Neural cell (in vitro differentiated cells): ENCODE data around the gene INTS7. TPM values are rescaled to one million over a fixed set of nuclear protein-coding genes. Genes with fewer than 3 reads are reported as not detected.

ENCODE experiments used
- H2AFZ ChIP-seq: fragments of 200-600, 300-800 bp; sonication (generic), shearing (Covaris generic); 2 replicates; pipeline ENCODE4 v1.6.0; 2014; ENCODE audit warnings: low read depth, mild to moderate bottlenecking, antibody characterized with exemption, low read length, moderate library complexity
- H3F3A ChIP-seq: fragments of 200-600 bp; shearing (Covaris generic); 2 replicates; pipeline ENCODE4 v1.6.1; 2016; ENCODE audit warnings: mild to moderate bottlenecking, moderate library complexity, mixed read lengths, antibody characterized with exemption, low read length; ENCODE audit not compliant: insufficient read depth, poor library complexity, severe bottlenecking
- H3K27ac ChIP-seq: fragments of 200-600, 300-800 bp; sonication (generic), shearing (Covaris generic); 2 replicates; pipeline ENCODE4 v1.5.1; 2014; ENCODE audit warnings: mild to moderate bottlenecking, low read length, moderate library complexity
- H3K27me3 ChIP-seq: fragments of 300-800, 200-600 bp; sonication (generic), shearing (Covaris generic); 2 replicates; pipeline ENCODE4 v1.6.0; 2014; ENCODE audit warnings: mild to moderate bottlenecking, low read depth, low read length, moderate library complexity; ENCODE audit not compliant: insufficient read depth
- H3K36me3 ChIP-seq: fragments of 300-800, 200-600 bp; sonication (generic), shearing (Covaris generic); 2 replicates; pipeline ENCODE4 v1.5.1; 2014; ENCODE audit warnings: mild to moderate bottlenecking, antibody characterized with exemption, low read length, moderate library complexity; ENCODE audit not compliant: insufficient read depth
- H3K4me2 ChIP-seq: fragments of 300-800, 200-600 bp; sonication (generic), shearing (Covaris generic); 2 replicates; pipeline ENCODE4 v1.6.0; 2014; ENCODE audit warnings: mild to moderate bottlenecking, low read length
- H3K4me3 ChIP-seq: fragments of 300-800, 200-600 bp; sonication (generic), shearing (Covaris generic); 2 replicates; pipeline ENCODE4 v1.5.1; 2014; ENCODE audit warnings: mild to moderate bottlenecking, low read length, moderate library complexity
- H3K79me2 ChIP-seq: fragments of 200-600 bp; shearing (Covaris generic); replicated peaks from 2 replicates; pipeline ENCODE4 v1.6.0; 2014; ENCODE audit warnings: mild to moderate bottlenecking, low read length, moderate library complexity; ENCODE audit not compliant: insufficient read depth
- H3K9ac ChIP-seq: fragments of 300-800, 200-600 bp; sonication (generic), shearing (Covaris generic); 2 replicates; pipeline ENCODE4 v1.6.1; 2016; ENCODE audit warnings: mild to moderate bottlenecking, low read length, mixed read lengths
- H3K9me2 ChIP-seq: fragments of 200-600 bp; shearing (Covaris generic); 2 replicates; pipeline ENCODE4 v1.6.1; 2016; ENCODE audit warnings: mild to moderate bottlenecking, low read length, mixed read lengths; ENCODE audit not compliant: insufficient read depth
- H3K9me3 ChIP-seq: fragments of 200-600, 300-800 bp; sonication (generic), shearing (Covaris generic); 2 replicates; pipeline ENCODE4 v1.6.1; 2016; ENCODE audit warnings: mild to moderate bottlenecking, mixed run types, low read length, moderate library complexity, mixed read lengths
- H4K20me1 ChIP-seq: fragments of 200-600 bp; shearing (Covaris generic); 2 replicates; pipeline ENCODE4 v1.6.1; 2016; ENCODE audit warnings: mild to moderate bottlenecking, mixed run types; ENCODE audit not compliant: insufficient read depth
- CTCF ChIP-seq: fragments of 450-650 bp; IDR thresholded peaks from 2 replicates; pipeline ENCODE4 v1.5.1; 2014; ENCODE audit warnings: antibody characterized with exemption, mild to moderate bottlenecking, moderate library complexity; ENCODE audit not compliant: poor library complexity, severe bottlenecking
- EP300 ChIP-seq: fragments of 450-650 bp; conservative IDR thresholded peaks from 2 replicates; pipeline ENCODE4 v1.6.1; 2014; ENCODE audit warnings: antibody characterized with exemption, mild to moderate bottlenecking, moderate library complexity; ENCODE audit not compliant: poor library complexity, severe bottlenecking
- EZH2 ChIP-seq: fragments of 200-600, 300-800 bp; shearing (Covaris generic), sonication (generic); IDR thresholded peaks from 2 replicates; pipeline ENCODE4 v1.6.1; 2014; ENCODE audit warnings: antibody characterized with exemption, low read length, borderline replicate concordance, mild to moderate bottlenecking; ENCODE audit not compliant: insufficient read depth, poor library complexity, severe bottlenecking
- MXI1 ChIP-seq: fragments of 450-650 bp; conservative IDR thresholded peaks from 2 replicates; pipeline ENCODE4 v1.6.1; 2014; ENCODE audit warnings: antibody characterized with exemption, mild to moderate bottlenecking; ENCODE audit not compliant: poor library complexity, severe bottlenecking
- POLR2AphosphoS5 ChIP-seq: IDR thresholded peaks from 2 replicates; pipeline ENCODE4 v1.6.1; 2012
- RAD21 ChIP-seq: fragments of 450-650 bp; conservative IDR thresholded peaks from 2 replicates; pipeline ENCODE4 v1.6.1; 2014; ENCODE audit warnings: antibody characterized with exemption, mild to moderate bottlenecking, moderate library complexity
- SMC3 ChIP-seq: fragments of 450-650 bp; conservative IDR thresholded peaks from 2 replicates; pipeline ENCODE4 v1.6.1; 2014; ENCODE audit warnings: antibody characterized with exemption, mild to moderate bottlenecking, moderate library complexity; ENCODE audit not compliant: poor library complexity
- TAF1 ChIP-seq: IDR thresholded peaks from 2 replicates; pipeline ENCODE4 v1.6.1; 2012; ENCODE audit warnings: low read depth
- polyA plus RNA-seq: library from polyadenylated mRNA; depleted of rRNA; stranded (reverse); fragments of >200 nt; gene quantifications from 2 replicates; pipeline ENCODE4 v1.2.3, GENCODE V29; 2014
- TF ChIP-seq, protein P1 (sequence below): IDR thresholded peaks from 2 replicates; pipeline ENCODE4 v1.6.1; 2012; ENCODE audit warnings: borderline replicate concordance

The INTS7 gene
- polyA plus RNA-seq, 1 donor from 2014 or later: 23.6 TPM

GRCh38 chr1:212045981-212046380 lies 10.6 kb upstream of the INTS7 start:
- Histone ChIP-seq H4K20me1 (no peaks in the 10 kb centered on the region), H3K9me2 (no peaks in the 10 kb centered on the region), H3K4me2 (no peak overlapping the region), H3F3A (no peaks in the 10 kb centered on the region), H3K36me3 (no peaks in the 10 kb centered on the region), H3K9me3 (no peaks in the 10 kb centered on the region), H2AFZ (no peak overlapping the region), H3K9ac (no peak overlapping the region), H3K4me3 (no peak overlapping the region), H3K79me2 (peaks cover under 1% of the 10 kb centered on the region), H3K27ac (no peak overlapping the region), H3K27me3 (no peaks in the 10 kb centered on the region)
- TF ChIP-seq SMC3 (no peak), TAF1 (no peak), POLR2AphosphoS5 (no peak), EP300 (no peak)
- TF ChIP-seq, protein P1, sequence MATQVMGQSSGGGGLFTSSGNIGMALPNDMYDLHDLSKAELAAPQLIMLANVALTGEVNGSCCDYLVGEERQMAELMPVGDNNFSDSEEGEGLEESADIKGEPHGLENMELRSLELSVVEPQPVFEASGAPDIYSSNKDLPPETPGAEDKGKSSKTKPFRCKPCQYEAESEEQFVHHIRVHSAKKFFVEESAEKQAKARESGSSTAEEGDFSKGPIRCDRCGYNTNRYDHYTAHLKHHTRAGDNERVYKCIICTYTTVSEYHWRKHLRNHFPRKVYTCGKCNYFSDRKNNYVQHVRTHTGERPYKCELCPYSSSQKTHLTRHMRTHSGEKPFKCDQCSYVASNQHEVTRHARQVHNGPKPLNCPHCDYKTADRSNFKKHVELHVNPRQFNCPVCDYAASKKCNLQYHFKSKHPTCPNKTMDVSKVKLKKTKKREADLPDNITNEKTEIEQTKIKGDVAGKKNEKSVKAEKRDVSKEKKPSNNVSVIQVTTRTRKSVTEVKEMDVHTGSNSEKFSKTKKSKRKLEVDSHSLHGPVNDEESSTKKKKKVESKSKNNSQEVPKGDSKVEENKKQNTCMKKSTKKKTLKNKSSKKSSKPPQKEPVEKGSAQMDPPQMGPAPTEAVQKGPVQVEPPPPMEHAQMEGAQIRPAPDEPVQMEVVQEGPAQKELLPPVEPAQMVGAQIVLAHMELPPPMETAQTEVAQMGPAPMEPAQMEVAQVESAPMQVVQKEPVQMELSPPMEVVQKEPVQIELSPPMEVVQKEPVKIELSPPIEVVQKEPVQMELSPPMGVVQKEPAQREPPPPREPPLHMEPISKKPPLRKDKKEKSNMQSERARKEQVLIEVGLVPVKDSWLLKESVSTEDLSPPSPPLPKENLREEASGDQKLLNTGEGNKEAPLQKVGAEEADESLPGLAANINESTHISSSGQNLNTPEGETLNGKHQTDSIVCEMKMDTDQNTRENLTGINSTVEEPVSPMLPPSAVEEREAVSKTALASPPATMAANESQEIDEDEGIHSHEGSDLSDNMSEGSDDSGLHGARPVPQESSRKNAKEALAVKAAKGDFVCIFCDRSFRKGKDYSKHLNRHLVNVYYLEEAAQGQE: no peak

DNA sequence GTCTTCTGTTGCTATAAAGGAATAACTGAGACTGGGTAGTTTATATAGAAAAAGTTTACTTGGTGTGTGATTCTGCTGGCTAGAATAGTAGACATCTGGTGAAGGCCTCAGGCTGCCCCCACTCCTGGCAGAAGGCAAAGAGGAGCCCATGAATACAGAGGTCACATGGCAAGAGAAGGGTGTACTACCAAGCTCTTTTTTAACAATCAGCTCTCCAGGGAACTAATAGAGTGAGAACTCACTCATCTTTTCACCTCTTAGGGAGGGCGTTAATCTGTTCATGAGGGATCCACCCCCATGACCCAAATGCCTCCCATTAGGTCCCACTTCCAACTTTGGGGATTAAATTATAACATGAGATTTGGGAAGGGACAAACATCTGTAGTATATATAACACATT lies 9.5 kb upstream of the INTS7 start:
- TF ChIP-seq TAF1 (no peak), EZH2 (no peak), SMC3 (no peak), POLR2AphosphoS5 (no peak), RAD21 (no peak), CTCF (no peak), MXI1 (no peak), EP300 (no peak)
- TF ChIP-seq, protein P1: no peak
- peaks cover 9% of the 10 kb centered on the region for H3K79me2 ChIP-seq
- no peaks in the 10 kb centered on the region for H3K9me3 ChIP-seq

More for the DNA sequence above, 9.5 kb upstream of the INTS7 start:
- Histone ChIP-seq H3F3A (no peaks in the 10 kb centered on the region), H4K20me1 (no peaks in the 10 kb centered on the region), H3K27me3 (no peaks in the 10 kb centered on the region), H3K36me3 (no peaks in the 10 kb centered on the region), H2AFZ (no peak overlapping the region), H3K9ac (no peak overlapping the region), H3K9me2 (no peaks in the 10 kb centered on the region), H3K4me2 (no peak overlapping the region), H3K27ac (no peak overlapping the region), H3K4me3 (no peak overlapping the region)
